ENCODE measurements around the gene GNE.
"Not testable (repeated sequence)": the region's sequence is repeated elsewhere in the genome, so short reads cannot be mapped to it uniquely, and the experiment has no call there.

GNE gene

DNA sequence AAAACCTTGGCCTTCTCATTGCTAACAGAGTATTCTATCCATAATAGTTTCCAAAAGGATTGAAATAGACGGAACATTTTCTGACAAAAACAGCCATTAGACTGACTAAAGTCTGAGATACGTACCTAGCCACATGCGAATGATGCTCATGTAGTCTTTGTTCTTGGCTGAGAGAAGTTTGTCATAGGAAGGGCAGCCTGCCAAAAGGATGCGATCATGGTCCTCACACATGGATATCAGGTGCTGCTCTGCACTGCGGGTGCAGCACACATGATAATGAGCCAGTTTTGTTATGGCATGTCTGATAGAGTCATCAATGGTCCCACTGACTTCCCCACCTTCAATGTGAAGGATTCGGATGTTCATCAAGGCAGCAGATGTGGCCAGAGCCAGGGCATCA, 12.3 kb downstream of the GNE start:
- Histone ChIP-seq H2BK15ac (ENCODE audit: low read length) (no peak overlapping the region), H3K4ac (ENCODE audit: low read length) (no peak overlapping the region), H3K27ac (replicated peaks; ENCODE audit: low read length) (no peak overlapping the region), H3K4me2 (ENCODE audit: insufficient read depth, low read length, poor library complexity, severe bottlenecking) (no peak overlapping the region), H2BK5ac (ENCODE audit: low read length) (no peak overlapping the region), H2BK12ac (ENCODE audit: low read length) (no peak overlapping the region), H3K4me1 (ENCODE audit: control insufficient read depth in 2 of 2, insufficient read depth in 1 of 2, low read depth in 1 of 2, low read length in 2 of 2) (no peaks in the 10 kb centered on the region), H3K27me3 (ENCODE audit: control insufficient read depth in 3 of 3, insufficient read depth in 3 of 3, low read depth in 1 of 3, low read length in 3 of 3) (no peaks in the 10 kb centered on the region), H3K9ac (ENCODE audit: low read depth, low read length, poor library complexity) (no peak overlapping the region), H3K4me3 (ENCODE audit: low read length in 2 of 2) (no peak overlapping the region), H4K91ac (ENCODE audit: low read depth, low read length, poor library complexity) (no peak overlapping the region), H2AK5ac (ENCODE audit: low read depth, low read length) (no peak overlapping the region), H3K23ac (ENCODE audit: low read depth, low read length, poor library complexity) (no peak overlapping the region), H3K9me3 (replicated peaks in 1 of 2; ENCODE audit: control insufficient read depth in 2 of 2, insufficient read depth in 1 of 2, low read depth in 1 of 2, low read length in 2 of 2) (no peaks in the 10 kb centered on the region), H3K18ac (ENCODE audit: low read length) (no peak overlapping the region), H4K8ac (ENCODE audit: low read depth, low read length) (no peak overlapping the region), H3K14ac (ENCODE audit: low read length) (no peak overlapping the region), H3K36me3 (replicated peaks in 1 of 2; ENCODE audit: control insufficient read depth in 2 of 2, insufficient read depth in 2 of 2, low read length in 2 of 2) (peaks cover 14 to 77% of the 10 kb centered on the region in 2 donors), H2AFZ (ENCODE audit: low read length) (no peak overlapping the region), H3K79me1 (ENCODE audit: low read depth, low read length) (no peaks in the 10 kb centered on the region), H2BK120ac (ENCODE audit: low read depth, low read length) (no peak overlapping the region)
- no CpG with 5 or more reads among the region's 6 CpGs for WGBS, 2 donors (ENCODE audit: extremely low coverage in 2 of 2, insufficient read length in 2 of 2, insufficient replicate concordance in 1 of 2)
- no peak for DNase-seq (ENCODE audit: low spot score)

DNA sequence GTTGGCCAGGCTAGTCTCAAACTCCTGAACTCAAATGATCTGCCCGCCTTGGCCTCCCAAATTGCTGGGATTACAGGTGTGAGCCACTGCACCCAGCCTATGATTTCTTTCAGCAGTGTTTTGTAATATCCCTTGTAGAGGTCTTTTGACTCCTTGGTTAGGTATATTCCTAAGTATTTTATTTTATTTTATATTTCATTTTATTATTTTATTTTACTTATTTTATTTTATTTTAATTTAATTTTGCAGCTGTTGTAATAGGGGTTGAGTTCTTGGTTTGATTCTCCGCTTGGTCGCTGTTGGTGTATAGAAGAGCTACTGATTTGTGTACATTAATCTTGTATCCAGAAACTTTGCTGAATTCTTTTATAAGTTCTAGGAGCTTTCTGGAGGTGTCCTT, 18.6 kb downstream of the GNE start:
- H2AK5ac ChIP-seq (ENCODE audit: low read depth, low read length); H2BK120ac ChIP-seq (ENCODE audit: low read depth, low read length); H3K27me3 ChIP-seq (ENCODE audit: control insufficient read depth in 3 of 3, insufficient read depth in 3 of 3, low read depth in 1 of 3, low read length in 3 of 3); H2AFZ ChIP-seq (ENCODE audit: low read length); H2BK5ac ChIP-seq (ENCODE audit: low read length); H3K4me3 ChIP-seq (ENCODE audit: low read length in 2 of 2); H2BK15ac ChIP-seq (ENCODE audit: low read length); H2BK12ac ChIP-seq (ENCODE audit: low read length); H3K9ac ChIP-seq (ENCODE audit: low read depth, low read length, poor library complexity); H3K4ac ChIP-seq (ENCODE audit: low read length); H3K14ac ChIP-seq (ENCODE audit: low read length); H3K27ac ChIP-seq (replicated peaks; ENCODE audit: low read length); H3K4me1 ChIP-seq (ENCODE audit: control insufficient read depth in 2 of 2, insufficient read depth in 1 of 2, low read depth in 1 of 2, low read length in 2 of 2); H3K9me3 ChIP-seq (replicated peaks in 1 of 2; ENCODE audit: control insufficient read depth in 2 of 2, insufficient read depth in 1 of 2, low read depth in 1 of 2, low read length in 2 of 2); H3K79me1 ChIP-seq (ENCODE audit: low read depth, low read length); H3K18ac ChIP-seq (ENCODE audit: low read length); H4K8ac ChIP-seq (ENCODE audit: low read depth, low read length); DNase-seq (ENCODE audit: low spot score); H4K91ac ChIP-seq (ENCODE audit: low read depth, low read length, poor library complexity); H3K23ac ChIP-seq (ENCODE audit: low read depth, low read length, poor library complexity): not testable (repeated sequence)
- peak overlapping the region; percentile 11 for H3K4me2 ChIP-seq (ENCODE audit: insufficient read depth, low read length, poor library complexity, severe bottlenecking)
- H3K36me3 ChIP-seq (replicated peaks in 1 of 2; ENCODE audit: control insufficient read depth in 2 of 2, insufficient read depth in 2 of 2, low read length in 2 of 2), result peaks cover 14 to 93% of the 10 kb centered on the region in 2 donors
- WGBS, 2 donors (ENCODE audit: extremely low coverage in 2 of 2, insufficient read length in 2 of 2, insufficient replicate concordance in 1 of 2), result no CpG with 5 or more reads among the region's 3 CpGs

DNA sequence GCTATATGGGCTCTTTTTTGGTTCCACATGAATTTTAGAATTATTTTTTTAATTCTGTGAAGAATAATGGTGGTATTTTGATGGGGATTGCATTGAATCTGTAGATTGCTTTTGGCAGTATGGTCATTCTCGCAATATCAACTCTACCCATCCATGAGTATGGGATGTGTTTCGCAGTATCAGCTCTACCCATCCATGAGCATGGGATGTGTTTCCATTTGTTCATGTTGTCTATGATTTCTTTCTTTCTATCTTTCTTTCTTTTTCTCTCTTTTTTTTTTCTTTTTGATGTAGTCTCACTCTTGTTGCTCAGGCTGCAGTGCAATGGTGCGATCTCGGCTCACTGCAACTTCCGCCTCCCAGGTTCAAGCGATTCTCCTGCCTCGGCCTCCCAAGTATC, 19.0 kb downstream of the GNE start:
- H2BK12ac ChIP-seq (ENCODE audit: low read length); H2BK120ac ChIP-seq (ENCODE audit: low read depth, low read length); H2BK15ac ChIP-seq (ENCODE audit: low read length); H2AK5ac ChIP-seq (ENCODE audit: low read depth, low read length); H2AFZ ChIP-seq (ENCODE audit: low read length); H2BK5ac ChIP-seq (ENCODE audit: low read length); H3K4ac ChIP-seq (ENCODE audit: low read length); H3K18ac ChIP-seq (ENCODE audit: low read length); H4K8ac ChIP-seq (ENCODE audit: low read depth, low read length); H3K14ac ChIP-seq (ENCODE audit: low read length); H3K9me3 ChIP-seq (replicated peaks in 1 of 2; ENCODE audit: control insufficient read depth in 2 of 2, insufficient read depth in 1 of 2, low read depth in 1 of 2, low read length in 2 of 2); H3K27ac ChIP-seq (replicated peaks; ENCODE audit: low read length); H3K4me3 ChIP-seq (ENCODE audit: low read length in 2 of 2); H3K23ac ChIP-seq (ENCODE audit: low read depth, low read length, poor library complexity); H3K79me1 ChIP-seq (ENCODE audit: low read depth, low read length); H4K91ac ChIP-seq (ENCODE audit: low read depth, low read length, poor library complexity); DNase-seq (ENCODE audit: low spot score); H3K9ac ChIP-seq (ENCODE audit: low read depth, low read length, poor library complexity); H3K4me1 ChIP-seq (ENCODE audit: control insufficient read depth in 2 of 2, insufficient read depth in 1 of 2, low read depth in 1 of 2, low read length in 2 of 2); H3K27me3 ChIP-seq (ENCODE audit: control insufficient read depth in 3 of 3, insufficient read depth in 3 of 3, low read depth in 1 of 3, low read length in 3 of 3): not testable (repeated sequence)
- WGBS, 2 donors (ENCODE audit: extremely low coverage in 2 of 2, insufficient read length in 2 of 2, insufficient replicate concordance in 1 of 2), result no CpG with 5 or more reads among the region's 7 CpGs
- Histone ChIP-seq H3K36me3 (replicated peaks in 1 of 2; ENCODE audit: control insufficient read depth in 2 of 2, insufficient read depth in 2 of 2, low read length in 2 of 2) (peaks cover 15 to 93% of the 10 kb centered on the region in 2 donors), H3K4me2 (ENCODE audit: insufficient read depth, low read length, poor library complexity, severe bottlenecking) (peak overlapping the region; percentile 11)

DNA sequence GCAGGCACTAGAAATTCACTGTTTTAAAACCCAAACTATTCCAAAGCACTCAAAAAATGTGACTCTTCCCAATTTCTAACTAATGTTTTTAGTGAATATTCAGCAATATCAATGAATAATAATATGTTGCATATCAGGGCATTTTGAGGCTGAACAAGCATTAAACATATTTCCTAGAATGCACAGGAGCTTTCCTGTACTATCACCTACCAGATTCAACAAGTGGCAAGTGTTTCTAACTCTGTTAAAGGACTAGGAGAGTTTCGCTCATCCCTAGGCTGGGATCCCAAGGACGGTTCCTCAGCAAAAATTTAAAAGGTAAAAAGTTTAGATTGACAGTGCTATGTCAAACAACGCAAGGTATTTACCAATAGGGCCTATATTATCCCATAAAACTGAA, 21.0 kb downstream of the GNE start:
- no peak overlapping the region for H2BK15ac ChIP-seq (ENCODE audit: low read length)
- no peak overlapping the region for H3K18ac ChIP-seq (ENCODE audit: low read length)
- no peak for DNase-seq (ENCODE audit: low spot score)
- H3K14ac ChIP-seq (ENCODE audit: low read length), result no peak overlapping the region
- no peak overlapping the region for H2AFZ ChIP-seq (ENCODE audit: low read length)
- no peak overlapping the region for H3K23ac ChIP-seq (ENCODE audit: low read depth, low read length, poor library complexity)
- H2BK12ac ChIP-seq (ENCODE audit: low read length), result no peak overlapping the region
- no peak overlapping the region for H3K9ac ChIP-seq (ENCODE audit: low read depth, low read length, poor library complexity)
- H4K8ac ChIP-seq (ENCODE audit: low read depth, low read length), result no peak overlapping the region
- H3K4ac ChIP-seq (ENCODE audit: low read length), result no peak overlapping the region
- no peaks in the 10 kb centered on the region for H3K4me1 ChIP-seq (ENCODE audit: control insufficient read depth in 2 of 2, insufficient read depth in 1 of 2, low read depth in 1 of 2, low read length in 2 of 2)
- no CpG with 5 or more reads among the region's 3 CpGs for WGBS, 2 donors (ENCODE audit: extremely low coverage in 2 of 2, insufficient read length in 2 of 2, insufficient replicate concordance in 1 of 2)
- no peak overlapping the region for H2BK120ac ChIP-seq (ENCODE audit: low read depth, low read length)
- peaks cover 13 to 93% of the 10 kb centered on the region in 2 donors for H3K36me3 ChIP-seq (replicated peaks in 1 of 2; ENCODE audit: control insufficient read depth in 2 of 2, insufficient read depth in 2 of 2, low read length in 2 of 2)
- H3K4me3 ChIP-seq (ENCODE audit: low read length in 2 of 2), result no peak overlapping the region
- H2AK5ac ChIP-seq (ENCODE audit: low read depth, low read length), result no peak overlapping the region
- no peaks in the 10 kb centered on the region for H3K9me3 ChIP-seq (replicated peaks in 1 of 2; ENCODE audit: control insufficient read depth in 2 of 2, insufficient read depth in 1 of 2, low read depth in 1 of 2, low read length in 2 of 2)
- no peak overlapping the region for H2BK5ac ChIP-seq (ENCODE audit: low read length)
- H3K27me3 ChIP-seq (ENCODE audit: control insufficient read depth in 3 of 3, insufficient read depth in 3 of 3, low read depth in 1 of 3, low read length in 3 of 3), result no peaks in the 10 kb centered on the region
- H3K4me2 ChIP-seq (ENCODE audit: insufficient read depth, low read length, poor library complexity, severe bottlenecking), result no peak overlapping the region
- H3K79me1 ChIP-seq (ENCODE audit: low read depth, low read length), result no peaks in the 10 kb centered on the region
- no peak overlapping the region for H3K27ac ChIP-seq (replicated peaks; ENCODE audit: low read length)
- H4K91ac ChIP-seq (ENCODE audit: low read depth, low read length, poor library complexity), result no peak overlapping the region

Data from neuronal stem cell (in vitro differentiated cells).